Right ventricle myocardium inferior (tissue), 1 donor: ENCODE measurements around the gene GYPA. TPM values are rescaled to one million over a fixed set of nuclear protein-coding genes. Genes with fewer than 3 reads are reported as not detected.
"Not testable (repeated sequence)": the region's sequence is repeated elsewhere in the genome, so short reads cannot be mapped to it uniquely, and the experiment has no call there.

Experiments used
- ATAC-seq: fragments of 200-7000 bp; cut with Tn5 transposase; one replicate; pipeline ENCODE4 v1.9.1; 2020; ENCODE audit warnings: mild to moderate bottlenecking, moderate library complexity
- DNase-seq: peaks from one replicate; pipeline ENCODE4 v3.0.0; 2021; ENCODE audit errors: missing footprints
- intact Hi-C: fragments of 100-400 bp; cut with DNase I; formaldehyde crosslinking; loops from one replicate; pipeline ENCODE4 v1.11.0; 2022
- total RNA-seq: library from RNA; stranded (reverse); fragmentation: NEBNext Ultra II Directional; extraction: Animal tissue kit (Norgen Biotek cat#: 25700); gene quantifications from one replicate; pipeline ENCODE4 v1.2.1, GENCODE V29; 2021
- donor health status: DM: no; HTN: yes; CAD: no; lungs with severe emphysema.

Gene GYPA
- total RNA-seq, 1 donor from 2014 or later = not detected

DNA sequence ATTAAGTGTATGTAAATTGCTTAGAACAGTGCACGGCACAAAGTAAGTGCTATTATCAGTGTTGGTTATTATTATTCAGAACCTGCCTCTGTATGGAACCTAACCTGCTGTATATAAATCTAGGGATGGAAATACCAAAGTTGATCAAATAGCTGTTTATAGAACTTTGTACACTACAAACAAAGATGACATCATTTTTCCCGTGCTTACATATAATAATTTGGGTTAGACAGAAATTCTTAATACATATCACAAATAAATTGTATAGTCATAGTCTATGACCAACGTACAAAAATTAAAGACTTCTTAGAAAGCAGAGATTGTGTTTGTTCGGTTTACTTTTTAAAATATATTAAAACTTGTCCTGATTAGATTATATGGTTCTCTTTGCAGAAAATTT is 4.3 kb downstream of the GYPA start:
- DNase-seq, intact Hi-C loops, ATAC-seq: not testable (repeated sequence)

GRCh38 chr4:144130167-144130566 is 10.4 kb downstream of the GYPA start:
- ATAC-seq, intact Hi-C loops, DNase-seq: not testable (repeated sequence)

- DNase-seq, ATAC-seq, intact Hi-C loops: not testable (repeated sequence)
These were observed 11.1 kb downstream of the GYPA start for GRCh38 chr4:144129336-144129875.

DNA sequence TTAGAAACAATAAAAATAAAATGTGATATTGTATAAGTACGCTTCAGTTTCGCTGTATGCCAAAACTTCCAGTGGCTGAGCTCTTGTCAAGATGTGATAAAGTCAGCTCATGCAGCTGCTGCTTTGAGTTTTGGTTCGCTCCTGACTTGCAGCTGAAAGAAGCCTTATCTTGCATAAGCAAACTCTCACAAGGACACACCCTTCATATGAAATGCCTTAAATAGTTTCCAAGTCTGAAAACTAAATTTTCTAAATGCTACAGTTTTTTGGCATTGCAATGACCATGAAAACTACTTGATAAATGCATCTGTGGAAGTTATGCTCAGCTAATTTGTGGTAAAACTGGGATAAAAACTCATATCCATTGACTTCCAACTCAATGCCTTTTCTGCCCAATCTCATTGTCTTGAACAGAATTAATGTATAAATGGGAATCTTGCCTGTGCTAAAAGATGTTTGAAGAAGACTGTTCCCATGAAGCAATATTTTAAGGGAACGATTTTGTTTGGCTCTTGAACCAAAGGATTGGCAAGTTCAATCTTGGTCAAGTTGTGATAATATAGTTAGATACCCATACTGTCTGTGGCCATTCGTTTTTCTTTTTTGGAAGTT is 11.7 kb downstream of the GYPA start:
- intact Hi-C loops, ATAC-seq, DNase-seq: not testable (repeated sequence)

DNA sequence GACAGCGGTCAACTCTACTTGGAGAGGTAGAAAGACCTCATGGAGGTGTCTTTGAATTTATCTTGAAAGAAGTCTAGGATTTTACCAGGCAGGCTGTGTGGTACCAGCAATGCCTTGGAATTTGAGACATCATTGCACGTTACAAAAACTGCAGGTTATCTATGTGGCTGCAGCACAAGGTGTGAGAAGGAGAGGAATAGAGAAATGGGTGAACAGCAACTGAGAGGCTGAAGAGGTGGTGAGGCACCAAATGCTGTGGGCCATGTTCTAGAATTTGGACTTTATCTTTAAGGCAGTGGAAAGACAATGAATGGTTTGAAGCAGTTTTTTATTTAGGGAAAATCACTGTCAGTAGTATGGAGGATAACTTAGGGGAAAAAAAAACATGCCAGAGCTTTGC is 15.4 kb downstream of the GYPA start:
- ATAC-seq, intact Hi-C loops, DNase-seq: not testable (repeated sequence)

GRCh38 chr4:144123982-144124635 is 16.4 kb downstream of the GYPA start:
- intact Hi-C loops, DNase-seq, ATAC-seq: not testable (repeated sequence)

DNA sequence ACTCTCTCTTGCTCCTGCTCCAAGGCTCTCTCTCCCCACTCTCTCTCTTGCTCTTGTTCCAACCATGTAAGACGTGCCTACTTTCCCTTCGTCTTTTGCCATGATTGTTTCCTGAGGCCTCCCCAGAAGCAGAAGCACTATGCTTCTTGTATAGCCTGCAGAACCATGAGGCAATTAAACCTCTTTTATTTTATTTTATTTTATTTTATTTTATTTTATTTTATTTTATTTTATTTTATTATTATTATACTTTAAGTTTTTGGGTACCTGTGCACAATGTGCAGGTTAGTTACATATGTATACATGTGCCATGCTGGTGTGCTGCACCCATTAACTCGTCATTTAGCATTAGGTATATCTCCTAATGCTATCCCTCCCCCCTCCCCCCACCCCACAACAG is 17.2 kb downstream of the GYPA start:
- intact Hi-C loops, DNase-seq, ATAC-seq: not testable (repeated sequence)

- ATAC-seq, intact Hi-C loops, DNase-seq: not testable (repeated sequence)
These were observed 20.8 kb downstream of the GYPA start for GRCh38 chr4:144119752-144120151.

DNA sequence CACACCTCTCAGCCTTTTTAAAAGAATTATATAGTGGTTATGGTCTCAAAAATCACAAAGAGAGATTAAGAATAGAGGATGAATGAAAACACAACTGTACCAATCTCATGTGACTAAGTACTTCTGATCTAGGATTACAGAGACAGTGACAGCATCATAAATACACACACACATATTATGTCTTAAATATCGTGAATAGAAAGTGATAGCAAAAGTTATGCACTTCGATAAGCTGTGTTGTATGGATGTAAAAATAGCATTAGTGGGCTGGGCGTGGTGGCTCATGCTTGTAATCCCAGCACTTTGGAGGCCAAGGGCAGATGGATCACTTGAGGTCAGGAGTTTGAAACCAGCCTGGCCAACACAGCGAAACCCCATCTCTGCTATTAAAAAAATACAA is 25.0 kb downstream of the GYPA start:
- DNase-seq (no peak), ATAC-seq (no peak)
- intact Hi-C loops = no loop called here

DNA sequence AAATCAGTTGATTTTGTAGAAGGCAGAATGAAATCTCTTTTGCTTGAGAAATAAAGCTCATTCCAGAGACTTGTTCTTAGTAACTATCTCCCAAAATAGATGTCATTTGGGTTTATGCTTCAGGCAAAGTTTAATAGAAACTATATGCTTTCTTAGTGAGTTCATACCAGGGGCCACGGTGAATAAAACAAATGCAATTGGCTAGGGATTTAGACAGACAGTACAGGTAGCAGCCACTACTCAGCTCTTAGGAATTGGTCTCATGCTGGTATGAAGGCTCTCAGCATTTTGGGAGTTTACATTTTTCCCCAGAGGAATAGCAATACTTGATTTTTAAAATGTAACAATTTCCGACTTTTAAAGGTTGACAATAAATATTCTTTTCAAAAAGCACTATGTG is 27.0 kb downstream of the GYPA start:
- intact Hi-C loops = no loop called here
- ATAC-seq = no peak
- no peak for DNase-seq

GRCh38 chr4:144104509-144105130 is 35.9 kb downstream of the GYPA start:
- ATAC-seq = no peak
- intact Hi-C loops = no loop called here
- DNase-seq = no peak

GRCh38 chr4:144097776-144098175 is 42.7 kb downstream of the GYPA start:
- DNase-seq, intact Hi-C loops, ATAC-seq: not testable (repeated sequence)

DNA sequence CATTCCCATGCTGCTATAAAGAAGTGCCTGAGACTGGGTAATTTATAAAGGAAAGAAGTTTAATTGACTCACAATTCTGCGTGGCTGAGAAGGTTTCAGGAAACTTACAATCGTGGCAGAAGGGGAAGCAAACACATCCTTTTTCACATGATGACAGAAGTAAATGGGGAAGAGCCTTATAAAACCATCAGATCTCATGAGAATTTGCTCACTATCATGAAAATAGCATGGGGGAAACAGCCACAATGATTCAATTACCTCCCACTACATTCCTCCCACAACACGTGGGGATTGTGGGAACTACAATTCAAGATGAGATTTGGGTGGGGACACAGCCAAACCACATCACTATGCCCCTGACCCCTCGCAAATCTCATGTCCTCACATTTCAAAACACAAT is 46.5 kb downstream of the GYPA start:
- intact Hi-C loops, DNase-seq, ATAC-seq: not testable (repeated sequence)

DNA sequence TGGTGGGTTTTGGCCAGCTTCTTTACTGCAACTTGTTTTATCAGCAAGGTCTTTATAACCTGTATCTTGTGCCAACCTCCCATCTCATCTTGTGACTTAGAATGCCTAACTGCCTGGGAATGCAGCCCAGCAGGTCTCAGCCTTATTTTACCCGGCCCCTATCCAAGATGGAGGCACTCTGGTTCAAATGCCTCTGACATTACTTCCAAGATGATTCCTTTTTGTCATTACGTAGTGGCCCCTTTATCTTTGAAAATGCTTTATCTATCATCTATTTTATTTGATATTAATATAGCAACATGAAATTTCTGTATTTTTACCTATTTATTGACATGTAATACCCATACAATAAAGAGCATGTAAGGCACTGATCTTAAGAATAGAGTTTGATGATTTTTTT is 49.3 kb downstream of the GYPA start:
- intact Hi-C loops, ATAC-seq, DNase-seq: not testable (repeated sequence)

GRCh38 chr4:144090744-144091143 is 49.8 kb downstream of the GYPA start:
- intact Hi-C loops = no loop called here
- ATAC-seq = no peak
- DNase-seq = no peak

- ATAC-seq, intact Hi-C loops, DNase-seq: not testable (repeated sequence)
These were observed 58.5 kb downstream of the GYPA start for GRCh38 chr4:144082053-144082452.

DNA sequence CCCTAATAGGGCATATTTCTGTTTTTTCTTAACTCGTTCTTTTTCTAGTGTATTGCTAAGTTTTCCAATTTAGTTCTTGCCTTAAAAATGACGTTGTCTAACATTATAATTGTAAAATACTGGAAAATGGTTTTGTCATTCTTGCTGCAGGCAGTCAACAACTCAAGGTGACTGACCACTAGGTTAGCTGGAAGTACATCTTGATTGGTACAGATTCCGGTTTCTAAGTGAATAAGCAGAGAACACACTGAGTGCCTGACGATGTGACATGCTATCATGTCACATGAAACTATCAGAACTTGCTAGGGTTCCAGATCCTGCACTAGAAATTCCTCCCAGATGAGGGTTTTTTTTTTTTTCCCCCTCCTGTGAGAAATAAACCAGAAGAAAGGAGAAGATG is 60.4 kb downstream of the GYPA start:
- intact Hi-C loops, ATAC-seq, DNase-seq: not testable (repeated sequence)

DNA sequence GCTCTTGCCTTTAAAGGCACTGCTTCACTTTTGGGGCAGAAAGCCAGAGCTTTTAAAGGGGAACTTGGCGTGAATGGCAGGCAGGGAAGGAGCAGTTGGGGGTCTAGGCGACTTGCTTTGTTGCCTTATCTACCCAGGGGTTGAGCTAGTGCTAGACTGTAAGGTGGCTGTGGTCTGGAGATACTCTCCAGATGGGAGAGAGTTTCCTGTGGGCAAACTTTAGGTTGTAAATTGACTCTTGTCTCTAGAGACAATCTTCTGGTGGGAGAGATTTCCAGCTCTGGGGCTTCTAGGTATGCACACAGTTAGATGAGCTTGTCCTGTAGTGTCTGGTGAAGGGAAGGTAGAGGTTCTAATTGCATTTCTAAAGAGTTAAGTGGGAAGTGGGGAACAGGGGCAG is 61.8 kb downstream of the GYPA start:
- DNase-seq, ATAC-seq, intact Hi-C loops: not testable (repeated sequence)

DNA sequence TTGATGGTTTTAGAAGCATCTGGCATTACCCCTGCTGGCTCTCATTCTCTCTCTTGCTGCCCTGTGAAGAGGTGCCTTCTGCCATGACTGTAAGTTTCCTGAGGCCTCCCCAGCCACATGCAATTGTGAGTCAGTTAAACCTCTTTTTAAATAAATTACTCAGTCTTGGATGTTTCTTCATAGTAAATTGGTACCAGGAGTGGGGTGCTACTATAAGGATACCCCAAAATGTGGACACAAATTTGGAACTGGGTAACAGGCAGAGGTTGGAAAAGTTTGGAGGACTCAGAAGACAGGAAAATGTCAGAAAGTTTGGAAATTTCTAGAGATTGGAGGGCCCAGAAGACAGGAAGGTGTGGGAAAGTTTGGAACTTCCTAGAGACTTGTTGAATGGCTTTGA is 79.0 kb downstream of the GYPA start:
- ATAC-seq, intact Hi-C loops, DNase-seq: not testable (repeated sequence)
